IMR-90 (cell line): ENCODE results near the gene SDK1. TPM values are rescaled to one million over a fixed set of nuclear protein-coding genes. Genes with fewer than 3 reads are reported as not detected.

Experiments
- ATAC-seq: fragments of 200-7000 bp; cut with Tn5 transposase; 2 replicates; pipeline ENCODE4 v1.9.1; 2020; ENCODE audit warnings: low read depth, mild to moderate bottlenecking, moderate library complexity
- BruUV-seq: library from RNA; stranded (reverse); fragments of 400-500 nt; replicated peaks from 2 replicates; lab custom pipeline; 2021; lab: Mats Ljungman, UMichigan
- CTCF ChIA-PET: fragments of 300-600 bp; formaldehyde crosslinking; extraction: SDS; loops from one replicate; lab custom pipeline; 2021; ENCODE audit warnings: antibody characterized with exemption; lab: Yijun Ruan, JAX
- POLR2A ChIA-PET: fragments of 300-600 bp; sonication (Branson Sonifier 250); formaldehyde crosslinking; loops from one replicate; lab custom pipeline; 2022; ENCODE audit warnings: antibody characterized with exemption; ENCODE audit not compliant: unreplicated experiment; lab: Charles Lee
- DNase-seq: peaks from one replicate; pipeline ENCODE4 v3.0.0; 2013
- H2AFZ ChIP-seq: replicated peaks from 2 replicates; pipeline ENCODE3; 2013; ENCODE audit warnings: low read length, mild to moderate bottlenecking; ENCODE audit not compliant: poor library complexity
- H2AK5ac ChIP-seq: 2 replicates; pipeline ENCODE4 v1.6.1; 2013; ENCODE audit warnings: low read depth, low read length, inconsistent platforms
- H2AK9ac ChIP-seq: replicated peaks from 2 replicates; pipeline ENCODE3; 2013; ENCODE audit warnings: mild to moderate bottlenecking, low read depth, low read length, moderate library complexity; ENCODE audit not compliant: poor library complexity
- H2BK120ac ChIP-seq: 2 replicates; pipeline ENCODE4 v1.6.1; 2013; ENCODE audit warnings: low read depth, low read length, inconsistent platforms
- H2BK15ac ChIP-seq: 3 replicates; pipeline ENCODE4 v1.6.1; 2013; ENCODE audit warnings: low read depth, low read length, inconsistent platforms
- H2BK20ac ChIP-seq: 2 replicates; pipeline ENCODE4 v1.6.1; 2013; ENCODE audit warnings: low read depth, mild to moderate bottlenecking, inconsistent platforms, low read length, moderate library complexity
- H2BK5ac ChIP-seq: 2 replicates; pipeline ENCODE4 v1.6.1; 2013; ENCODE audit warnings: mild to moderate bottlenecking, low read depth, low read length, inconsistent platforms; ENCODE audit not compliant: poor library complexity, severe bottlenecking
- H3K14ac ChIP-seq: replicated peaks from 2 replicates; pipeline ENCODE4 v1.6.1; 2013; ENCODE audit warnings: low read depth, low read length, inconsistent platforms
- H3K18ac ChIP-seq: 2 replicates; pipeline ENCODE4 v1.6.1; 2013; ENCODE audit warnings: low read depth, low read length, control low read depth
- H3K23ac ChIP-seq: 2 replicates; pipeline ENCODE4 v1.6.1; 2013; ENCODE audit warnings: low read depth, low read length, inconsistent platforms
- H3K27ac ChIP-seq: 2 replicates; pipeline ENCODE4 v1.5.1; 2013; ENCODE audit warnings: mild to moderate bottlenecking, control low read depth, low read length; ENCODE audit not compliant: insufficient read depth
- H3K27me3 ChIP-seq: 2 replicates; pipeline ENCODE4 v1.6.1; 2013; ENCODE audit warnings: low read length; ENCODE audit not compliant: control insufficient read depth, insufficient read depth
- H3K36me3 ChIP-seq: 2 replicates; pipeline ENCODE4 v1.6.1; 2013; ENCODE audit warnings: low read length, mixed read lengths; ENCODE audit not compliant: control insufficient read depth, insufficient read depth
- H3K4ac ChIP-seq: 2 replicates; pipeline ENCODE4 v1.6.1; 2013; ENCODE audit warnings: low read depth, low read length, inconsistent platforms
- H3K4me1 ChIP-seq: 2 replicates; pipeline ENCODE4 v1.6.1; 2013; ENCODE audit warnings: low read length, mixed read lengths; ENCODE audit not compliant: control insufficient read depth, insufficient read depth
- H3K4me2 ChIP-seq: 2 replicates; pipeline ENCODE4 v1.6.1; 2013; ENCODE audit warnings: low read depth, mild to moderate bottlenecking, control low read depth, low read length, moderate library complexity
- H3K4me3 ChIP-seq: 2 replicates; pipeline ENCODE4 v1.5.1; 2013; ENCODE audit warnings: low read depth, mild to moderate bottlenecking, control low read depth, low read length, moderate library complexity; ENCODE audit not compliant: insufficient read depth
- H3K56ac ChIP-seq: 2 replicates; pipeline ENCODE4 v1.6.1; 2013; ENCODE audit warnings: low read length, inconsistent platforms; ENCODE audit not compliant: insufficient read depth; ENCODE audit errors: extremely low read depth
- H3K79me1 ChIP-seq, 2 experiments: 2 replicates each; pipeline ENCODE4 v1.6.1; 2013; ENCODE audit warnings: low read length in 2 of 2, inconsistent platforms in 1 of 2, low read depth in 1 of 2
- H3K9ac ChIP-seq: 2 replicates; pipeline ENCODE4 v1.6.1; 2013; ENCODE audit warnings: low read depth, low read length, control low read depth
- H3K9me1 ChIP-seq: 2 replicates; pipeline ENCODE4 v1.6.1; 2013; ENCODE audit warnings: low read length, inconsistent platforms; ENCODE audit not compliant: insufficient read depth
- H3K9me3 ChIP-seq: 2 replicates; pipeline ENCODE4 v1.6.1; 2013; ENCODE audit warnings: low read length; ENCODE audit not compliant: control insufficient read depth, insufficient read depth
- H4K20me1 ChIP-seq: 2 replicates; pipeline ENCODE4 v1.6.1; 2013; ENCODE audit warnings: low read length, inconsistent platforms; ENCODE audit not compliant: insufficient read depth
- H4K5ac ChIP-seq: 2 replicates; pipeline ENCODE4 v1.6.1; 2013; ENCODE audit warnings: mild to moderate bottlenecking, low read depth, low read length, control low read depth
- H4K8ac ChIP-seq, 2 experiments: 2 replicates each; pipeline ENCODE4 v1.6.1; 2013; ENCODE audit warnings: low read depth in 2 of 2, low read length in 2 of 2, control low read depth in 1 of 2, inconsistent platforms in 1 of 2
- H4K91ac ChIP-seq: 2 replicates; pipeline ENCODE4 v1.6.1; 2013; ENCODE audit warnings: low read depth, low read length, inconsistent platforms; ENCODE audit not compliant: insufficient read depth
- BHLHE40 ChIP-seq: fragments of 150-350 bp; IDR thresholded peaks from 2 replicates; pipeline ENCODE4 v1.6.1; 2016; ENCODE audit warnings: mild to moderate bottlenecking, low read depth, low read length
- CEBPB ChIP-seq: IDR thresholded peaks from 2 replicates; pipeline ENCODE4 v1.6.1; 2012; ENCODE audit warnings: low read depth, low read length, improper control_type of control experiment
- CHD1 ChIP-seq: IDR thresholded peaks from 2 replicates; pipeline ENCODE4 v1.6.1; 2012; ENCODE audit warnings: low read depth, low read length, improper control_type of control experiment
- ELK1 ChIP-seq: fragments of 150-350 bp; IDR thresholded peaks from 2 replicates; pipeline ENCODE4 v1.6.1; 2016; ENCODE audit warnings: low read depth, mild to moderate bottlenecking, low read length, moderate library complexity, borderline replicate concordance
- FOS ChIP-seq: fragments of 150-350 bp; IDR thresholded peaks from 2 replicates; pipeline ENCODE4 v1.6.1; 2016; ENCODE audit warnings: low read depth, low read length
- MAFK ChIP-seq: IDR thresholded peaks from 2 replicates; pipeline ENCODE4 v1.6.1; 2012; ENCODE audit warnings: low read depth, low read length, improper control_type of control experiment
- MAZ ChIP-seq: IDR thresholded peaks from 2 replicates; pipeline ENCODE4 v1.6.1; 2012; ENCODE audit warnings: low read depth, mild to moderate bottlenecking, low read length, improper control_type of control experiment, moderate library complexity, borderline replicate concordance
- MXI1 ChIP-seq: IDR thresholded peaks from 2 replicates; pipeline ENCODE4 v1.6.1; 2012; ENCODE audit warnings: low read depth, mild to moderate bottlenecking, low read length, moderate library complexity, borderline replicate concordance
- NFE2L2 ChIP-seq: fragments of 150-350 bp; IDR thresholded peaks from 2 replicates; pipeline ENCODE4 v1.6.1; 2016; ENCODE audit warnings: low read depth, mild to moderate bottlenecking, low read length
- POLR2A ChIP-seq: IDR thresholded peaks from 2 replicates; pipeline ENCODE4 v1.6.1; 2012; ENCODE audit warnings: mild to moderate bottlenecking, low read depth, low read length
- RAD21 ChIP-seq: IDR thresholded peaks from 2 replicates; pipeline ENCODE4 v1.6.1; 2012; ENCODE audit warnings: low read length, improper control_type of control experiment
- RCOR1 ChIP-seq: IDR thresholded peaks from 2 replicates; pipeline ENCODE4 v1.6.1; 2012; ENCODE audit warnings: mild to moderate bottlenecking, low read length, improper control_type of control experiment; ENCODE audit not compliant: insufficient replicate concordance
- RFX5 ChIP-seq: IDR thresholded peaks from 2 replicates; pipeline ENCODE4 v1.8.0; 2012; ENCODE audit warnings: low read depth, mild to moderate bottlenecking, low read length, moderate library complexity
- SMC3 ChIP-seq: fragments of 150-350 bp; IDR thresholded peaks from 2 replicates; pipeline ENCODE4 v1.6.1; 2016; ENCODE audit warnings: low read depth, mild to moderate bottlenecking, antibody characterized with exemption, low read length, moderate library complexity
- USF2 ChIP-seq: fragments of 150-350 bp; IDR thresholded peaks from 2 replicates; pipeline ENCODE4 v1.6.1; 2017; ENCODE audit warnings: mild to moderate bottlenecking, antibody characterized with exemption, low read length, low read depth
- WGBS, 2 experiments: methylation state at CpG; one replicate each; pipeline versions ENCODE4 v1.1.5 to v1.1.7; 2013; ENCODE audit warnings: missing lambda C conversion rate in 2 of 2; ENCODE audit not compliant: insufficient read length in 1 of 2; ENCODE audit errors: extremely low coverage in 2 of 2; 5-methylcytosine and 5-hydroxymethylcytosine counted together
- dilution Hi-C: fragments of 300-500 bp; cut with HindIII; formaldehyde crosslinking; loops from one replicate; pipeline ENCODE4 v1.14.3; 2018; ENCODE audit warnings: low sequenced_read_pairs; ENCODE audit not compliant: unreplicated experiment
- in situ Hi-C: fragments of 300-500 bp; cut with MboI; formaldehyde crosslinking; loops from 3 replicates; pipeline ENCODE4 v1.14.3; 2019; ENCODE audit warnings: low sequenced_read_pairs, inconsistent platforms, mixed read lengths
- intact Hi-C: fragments of 100-400 bp; cut with micrococcal nuclease; formaldehyde crosslinking; loops from 2 replicates; pipeline ENCODE4 v1.10.0; 2022
- polyA plus RNA-seq, 3 experiments: library from polyadenylated mRNA; depleted of rRNA; stranded (reverse); fragments of >200 nt; gene quantifications; 2 replicates each; pipeline ENCODE4 v1.2.3, GENCODE V29; 2012; ENCODE audit warnings: low replicate concordance in 1 of 3
- total RNA-seq: library from RNA; depleted of rRNA; stranded (reverse); fragments of >200 nt; gene quantifications from 2 replicates; pipeline ENCODE4 v1.2.3, GENCODE V29; 2012
- TF ChIP-seq, protein P1 (sequence below): conservative IDR thresholded peaks from 2 replicates; pipeline ENCODE4 v1.5.1; 2012; ENCODE audit warnings: mild to moderate bottlenecking, low read depth, low read length, improper control_type of control experiment

Gene SDK1
- total and polyA plus RNA-seq, 2 of the 4 experiments (the other 2 are of a cell fraction), result 1.5 to 1.6 TPM

GRCh38 chr7:3574386-3574785 is 273.3 kb downstream of the SDK1 start:
- intact Hi-C loops, result no loop called here
- DNase-seq, result no peak
- no peaks in the 10 kb centered on the region for H3K79me1 ChIP-seq
- no peak overlapping the region for H2BK20ac ChIP-seq
- H3K27ac ChIP-seq, result no peak overlapping the region
- H3K36me3 ChIP-seq, result no peaks in the 10 kb centered on the region
- WGBS, 2 experiments, result 80% methylated on average over 1 of the region's 9 CpGs; no CpG with 5 or more reads in 1 of the 2 experiments
- in situ Hi-C loops, result no loop called here
- no peak overlapping the region for H4K8ac ChIP-seq
- no TSS peak for BruUV-seq
- H3K23ac ChIP-seq, result no peak overlapping the region
- no peak for TF ChIP-seq SMC3
- TF ChIP-seq RFX5, result no peak
- TF ChIP-seq RCOR1, result no peak
- no peak for TF ChIP-seq ELK1
- TF ChIP-seq CHD1, result no peak
- TF ChIP-seq MAFK, result no peak
- TF ChIP-seq, protein P1, sequence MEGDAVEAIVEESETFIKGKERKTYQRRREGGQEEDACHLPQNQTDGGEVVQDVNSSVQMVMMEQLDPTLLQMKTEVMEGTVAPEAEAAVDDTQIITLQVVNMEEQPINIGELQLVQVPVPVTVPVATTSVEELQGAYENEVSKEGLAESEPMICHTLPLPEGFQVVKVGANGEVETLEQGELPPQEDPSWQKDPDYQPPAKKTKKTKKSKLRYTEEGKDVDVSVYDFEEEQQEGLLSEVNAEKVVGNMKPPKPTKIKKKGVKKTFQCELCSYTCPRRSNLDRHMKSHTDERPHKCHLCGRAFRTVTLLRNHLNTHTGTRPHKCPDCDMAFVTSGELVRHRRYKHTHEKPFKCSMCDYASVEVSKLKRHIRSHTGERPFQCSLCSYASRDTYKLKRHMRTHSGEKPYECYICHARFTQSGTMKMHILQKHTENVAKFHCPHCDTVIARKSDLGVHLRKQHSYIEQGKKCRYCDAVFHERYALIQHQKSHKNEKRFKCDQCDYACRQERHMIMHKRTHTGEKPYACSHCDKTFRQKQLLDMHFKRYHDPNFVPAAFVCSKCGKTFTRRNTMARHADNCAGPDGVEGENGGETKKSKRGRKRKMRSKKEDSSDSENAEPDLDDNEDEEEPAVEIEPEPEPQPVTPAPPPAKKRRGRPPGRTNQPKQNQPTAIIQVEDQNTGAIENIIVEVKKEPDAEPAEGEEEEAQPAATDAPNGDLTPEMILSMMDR, result no peak
- TF ChIP-seq MAZ, result no peak
- TF ChIP-seq CEBPB, result no peak
- no peak for TF ChIP-seq USF2
- TF ChIP-seq BHLHE40, result no peak
- no peak for TF ChIP-seq FOS
- no peak for TF ChIP-seq NFE2L2
- TF ChIP-seq RAD21, result no peak
- TF ChIP-seq POLR2A, result no peak
- no peak for TF ChIP-seq MXI1
- H2BK120ac ChIP-seq, result no peak overlapping the region
- H4K91ac ChIP-seq, result no peak overlapping the region
- dilution Hi-C loops, result no loop called here
- no peak overlapping the region for H2AK9ac ChIP-seq
- POLR2A ChIA-PET, result no interaction called here
- no peak overlapping the region for H3K56ac ChIP-seq
- no peak overlapping the region for H2BK5ac ChIP-seq
- H3K9me1 ChIP-seq, result no peaks in the 10 kb centered on the region
- no peak for ATAC-seq
- CTCF ChIA-PET, result no interaction called here
- no peak overlapping the region for H2AFZ ChIP-seq
- no peak overlapping the region for H3K18ac ChIP-seq
- H2BK15ac ChIP-seq, result no peak overlapping the region
- H3K27me3 ChIP-seq, result no peaks in the 10 kb centered on the region
- no peaks in the 10 kb centered on the region for H3K4me1 ChIP-seq
- no peak overlapping the region for H4K5ac ChIP-seq
- H2AK5ac ChIP-seq, result no peak overlapping the region
- peaks cover 9% of the 10 kb centered on the region for H3K9me3 ChIP-seq
- H3K4me2 ChIP-seq, result no peak overlapping the region
- no peak overlapping the region for H3K4me3 ChIP-seq
- H3K9ac ChIP-seq, result no peak overlapping the region
- H3K14ac ChIP-seq, result no peak overlapping the region
- no peaks in the 10 kb centered on the region for H4K20me1 ChIP-seq
- no peak overlapping the region for H3K4ac ChIP-seq
